A549 (cell line): ENCODE measurements around the gene IGIP.

ENCODE experiments used
- BHLHE40 ChIP-seq: IDR thresholded peaks from 2 replicates; pipeline ENCODE4 v1.6.1; 2012; ENCODE audit warnings: low read depth, low read length, inconsistent platforms
- CEBPB ChIP-seq, 2 experiments: fragments of >200 bp in 1 of 2; sonication (Bioruptor Twin) in 1 of 2; formaldehyde crosslinking in 1 of 2; IDR thresholded peaks; 2 replicates each; pipeline ENCODE4 v1.6.1; 2012 to 2016
- EP300 ChIP-seq, 2 experiments: fragments of >200 bp; sonication (Bioruptor Twin); formaldehyde crosslinking; IDR thresholded peaks; 2 replicates in 1 of 2; 3 replicates in 1 of 2; pipeline ENCODE4 v1.6.1; 2016 to 2017
- HDAC2 ChIP-seq: fragments of 200-600 bp; sonication (generic); IDR thresholded peaks from 2 replicates; pipeline ENCODE4 v1.6.1; 2016
- JUNB ChIP-seq: fragments of >200 bp; sonication (Bioruptor Twin); formaldehyde crosslinking; IDR thresholded peaks from 2 replicates; pipeline ENCODE4 v1.6.1; 2016
- MYC ChIP-seq: IDR thresholded peaks from 2 replicates; pipeline ENCODE4 v1.6.1; 2012; ENCODE audit warnings: mild to moderate bottlenecking, inconsistent platforms, low read length, improper control_type of control experiment, borderline replicate concordance
- RNF2 ChIP-seq: fragments of 200-600 bp; sonication (generic); IDR thresholded peaks from 2 replicates; pipeline ENCODE4 v1.6.1; 2016; ENCODE audit warnings: low read depth, mild to moderate bottlenecking, antibody characterized with exemption, moderate library complexity, borderline replicate concordance
- SREBF2 ChIP-seq: fragments of 450-650 bp; IDR thresholded peaks from 2 replicates; pipeline ENCODE4 v1.6.1; 2014; ENCODE audit warnings: mild to moderate bottlenecking, moderate library complexity
- TF ChIP-seq, protein P1 (sequence below): fragments of 450-650 bp; IDR thresholded peaks from 2 replicates; pipeline ENCODE4 v1.6.1; 2014; ENCODE audit warnings: antibody characterized with exemption
- TF ChIP-seq, protein P2 (sequence below): fragments of >200 bp; sonication (Bioruptor Twin); formaldehyde crosslinking; IDR thresholded peaks from 3 replicates; pipeline ENCODE4 v1.5.1; 2016
- TF ChIP-seq, protein P3 (sequence below): fragments of 200-600 bp; sonication (generic); IDR thresholded peaks from 2 replicates; pipeline ENCODE4 v1.6.1; 2016; ENCODE audit warnings: antibody characterized with exemption, mild to moderate bottlenecking, moderate library complexity
- TF ChIP-seq, protein P4 (sequence below): IDR thresholded peaks from 2 replicates; pipeline ENCODE4 v1.6.1; 2012
- TF ChIP-seq, protein P5 (sequence below): IDR thresholded peaks from 2 replicates; pipeline ENCODE4 v1.6.1; 2012

DNA sequence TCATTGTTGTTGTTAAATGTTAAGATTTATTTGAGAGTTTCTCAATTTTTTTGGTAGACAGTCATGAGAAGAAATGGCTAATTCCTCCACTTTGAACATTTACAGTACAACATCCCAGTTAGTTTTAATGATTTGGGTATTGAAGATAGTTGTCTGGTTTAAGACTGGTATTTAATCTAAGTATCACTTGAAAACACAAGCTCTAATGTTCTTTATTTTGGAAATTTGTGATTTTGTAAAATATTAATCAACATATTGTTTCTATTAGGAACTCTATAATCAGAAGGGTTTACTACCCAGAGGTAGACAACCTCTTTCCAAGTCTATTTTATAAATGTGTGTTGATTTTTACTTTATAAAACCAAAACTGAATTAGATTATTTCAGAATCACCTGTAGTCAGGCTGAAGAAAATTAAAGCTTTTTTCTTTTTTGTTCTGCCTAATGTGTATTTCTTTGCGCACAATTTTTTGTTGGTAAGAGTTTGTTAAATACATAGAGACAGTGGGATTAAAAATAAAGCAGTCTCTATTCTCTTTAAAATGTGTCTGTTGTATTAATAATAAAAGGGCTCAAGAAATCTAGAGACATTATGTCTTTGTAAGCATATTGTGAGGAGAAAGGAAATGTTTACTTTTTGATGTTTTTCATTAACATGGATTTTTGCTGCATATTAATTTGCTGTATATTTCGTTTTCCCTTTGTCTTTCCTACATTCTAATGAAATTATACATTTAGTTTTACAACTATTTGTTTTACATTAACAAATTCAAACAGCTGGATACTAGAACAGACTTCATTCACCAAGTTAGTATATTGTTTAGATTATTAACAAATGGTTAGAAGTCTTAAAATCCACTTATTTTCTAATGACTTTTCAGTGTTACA lies 15.7 kb upstream of the IGIP start:
- no peak for TF ChIP-seq MYC
- TF ChIP-seq JUNB, result no peak
- TF ChIP-seq, protein P1, sequence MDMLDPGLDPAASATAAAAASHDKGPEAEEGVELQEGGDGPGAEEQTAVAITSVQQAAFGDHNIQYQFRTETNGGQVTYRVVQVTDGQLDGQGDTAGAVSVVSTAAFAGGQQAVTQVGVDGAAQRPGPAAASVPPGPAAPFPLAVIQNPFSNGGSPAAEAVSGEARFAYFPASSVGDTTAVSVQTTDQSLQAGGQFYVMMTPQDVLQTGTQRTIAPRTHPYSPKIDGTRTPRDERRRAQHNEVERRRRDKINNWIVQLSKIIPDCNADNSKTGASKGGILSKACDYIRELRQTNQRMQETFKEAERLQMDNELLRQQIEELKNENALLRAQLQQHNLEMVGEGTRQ, result no peak
- TF ChIP-seq, protein P2, sequence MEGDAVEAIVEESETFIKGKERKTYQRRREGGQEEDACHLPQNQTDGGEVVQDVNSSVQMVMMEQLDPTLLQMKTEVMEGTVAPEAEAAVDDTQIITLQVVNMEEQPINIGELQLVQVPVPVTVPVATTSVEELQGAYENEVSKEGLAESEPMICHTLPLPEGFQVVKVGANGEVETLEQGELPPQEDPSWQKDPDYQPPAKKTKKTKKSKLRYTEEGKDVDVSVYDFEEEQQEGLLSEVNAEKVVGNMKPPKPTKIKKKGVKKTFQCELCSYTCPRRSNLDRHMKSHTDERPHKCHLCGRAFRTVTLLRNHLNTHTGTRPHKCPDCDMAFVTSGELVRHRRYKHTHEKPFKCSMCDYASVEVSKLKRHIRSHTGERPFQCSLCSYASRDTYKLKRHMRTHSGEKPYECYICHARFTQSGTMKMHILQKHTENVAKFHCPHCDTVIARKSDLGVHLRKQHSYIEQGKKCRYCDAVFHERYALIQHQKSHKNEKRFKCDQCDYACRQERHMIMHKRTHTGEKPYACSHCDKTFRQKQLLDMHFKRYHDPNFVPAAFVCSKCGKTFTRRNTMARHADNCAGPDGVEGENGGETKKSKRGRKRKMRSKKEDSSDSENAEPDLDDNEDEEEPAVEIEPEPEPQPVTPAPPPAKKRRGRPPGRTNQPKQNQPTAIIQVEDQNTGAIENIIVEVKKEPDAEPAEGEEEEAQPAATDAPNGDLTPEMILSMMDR, result no peak
- no peak for TF ChIP-seq SREBF2
- no peak for TF ChIP-seq EP300 (IDR thresholded peaks at IDR 0.05)
- no peak for TF ChIP-seq RNF2
- no peak for TF ChIP-seq HDAC2
- TF ChIP-seq, protein P3, sequence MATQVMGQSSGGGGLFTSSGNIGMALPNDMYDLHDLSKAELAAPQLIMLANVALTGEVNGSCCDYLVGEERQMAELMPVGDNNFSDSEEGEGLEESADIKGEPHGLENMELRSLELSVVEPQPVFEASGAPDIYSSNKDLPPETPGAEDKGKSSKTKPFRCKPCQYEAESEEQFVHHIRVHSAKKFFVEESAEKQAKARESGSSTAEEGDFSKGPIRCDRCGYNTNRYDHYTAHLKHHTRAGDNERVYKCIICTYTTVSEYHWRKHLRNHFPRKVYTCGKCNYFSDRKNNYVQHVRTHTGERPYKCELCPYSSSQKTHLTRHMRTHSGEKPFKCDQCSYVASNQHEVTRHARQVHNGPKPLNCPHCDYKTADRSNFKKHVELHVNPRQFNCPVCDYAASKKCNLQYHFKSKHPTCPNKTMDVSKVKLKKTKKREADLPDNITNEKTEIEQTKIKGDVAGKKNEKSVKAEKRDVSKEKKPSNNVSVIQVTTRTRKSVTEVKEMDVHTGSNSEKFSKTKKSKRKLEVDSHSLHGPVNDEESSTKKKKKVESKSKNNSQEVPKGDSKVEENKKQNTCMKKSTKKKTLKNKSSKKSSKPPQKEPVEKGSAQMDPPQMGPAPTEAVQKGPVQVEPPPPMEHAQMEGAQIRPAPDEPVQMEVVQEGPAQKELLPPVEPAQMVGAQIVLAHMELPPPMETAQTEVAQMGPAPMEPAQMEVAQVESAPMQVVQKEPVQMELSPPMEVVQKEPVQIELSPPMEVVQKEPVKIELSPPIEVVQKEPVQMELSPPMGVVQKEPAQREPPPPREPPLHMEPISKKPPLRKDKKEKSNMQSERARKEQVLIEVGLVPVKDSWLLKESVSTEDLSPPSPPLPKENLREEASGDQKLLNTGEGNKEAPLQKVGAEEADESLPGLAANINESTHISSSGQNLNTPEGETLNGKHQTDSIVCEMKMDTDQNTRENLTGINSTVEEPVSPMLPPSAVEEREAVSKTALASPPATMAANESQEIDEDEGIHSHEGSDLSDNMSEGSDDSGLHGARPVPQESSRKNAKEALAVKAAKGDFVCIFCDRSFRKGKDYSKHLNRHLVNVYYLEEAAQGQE, result no peak
- TF ChIP-seq, protein P4, sequence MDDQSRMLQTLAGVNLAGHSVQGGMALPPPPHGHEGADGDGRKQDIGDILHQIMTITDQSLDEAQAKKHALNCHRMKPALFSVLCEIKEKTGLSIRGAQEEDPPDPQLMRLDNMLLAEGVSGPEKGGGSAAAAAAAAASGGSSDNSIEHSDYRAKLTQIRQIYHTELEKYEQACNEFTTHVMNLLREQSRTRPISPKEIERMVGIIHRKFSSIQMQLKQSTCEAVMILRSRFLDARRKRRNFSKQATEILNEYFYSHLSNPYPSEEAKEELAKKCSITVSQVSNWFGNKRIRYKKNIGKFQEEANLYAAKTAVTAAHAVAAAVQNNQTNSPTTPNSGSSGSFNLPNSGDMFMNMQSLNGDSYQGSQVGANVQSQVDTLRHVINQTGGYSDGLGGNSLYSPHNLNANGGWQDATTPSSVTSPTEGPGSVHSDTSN, result no peak
- no peak for TF ChIP-seq CEBPB (IDR thresholded peaks at IDR 0.05)
- TF ChIP-seq, protein P5, sequence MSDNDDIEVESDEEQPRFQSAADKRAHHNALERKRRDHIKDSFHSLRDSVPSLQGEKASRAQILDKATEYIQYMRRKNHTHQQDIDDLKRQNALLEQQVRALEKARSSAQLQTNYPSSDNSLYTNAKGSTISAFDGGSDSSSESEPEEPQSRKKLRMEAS, result no peak
- TF ChIP-seq BHLHE40, result no peak
